ENCODE results near the gene HHATL.

Gene HHATL

DNA sequence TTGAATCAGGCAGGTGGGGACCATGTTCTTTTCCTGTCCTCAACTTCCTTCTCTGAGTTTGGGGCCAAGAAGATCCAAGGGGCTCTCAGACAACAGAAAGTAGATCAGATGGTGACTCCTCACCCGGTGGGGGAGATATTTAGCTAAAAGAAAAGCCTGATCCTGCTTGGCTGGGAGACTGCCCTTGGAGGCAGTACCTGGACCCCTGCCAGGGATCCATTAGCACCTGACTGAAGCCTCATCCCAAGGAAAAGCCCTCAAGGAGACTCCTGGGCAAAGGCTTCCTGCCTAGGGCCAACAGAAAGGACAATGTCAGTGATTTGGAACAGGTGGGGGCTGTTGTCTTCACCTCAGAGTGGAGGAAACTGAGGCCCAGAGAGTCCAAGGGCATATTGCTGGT, 33.5 kb upstream of the HHATL start:
- no peaks in the 10 kb centered on the region for H3K9me2 ChIP-seq (ENCODE audit: low read depth, low read length)
- H3F3A ChIP-seq (ENCODE audit: insufficient read depth, low read length) = no peaks in the 10 kb centered on the region
- H3K36me3 ChIP-seq (ENCODE audit: insufficient read depth, low read length) = no peaks in the 10 kb centered on the region
- H3K4me3 ChIP-seq (ENCODE audit: low read depth, low read length, poor library complexity, severe bottlenecking) = no peak overlapping the region
- H2AFZ ChIP-seq (ENCODE audit: low read length) = no peak overlapping the region
- no peaks in the 10 kb centered on the region for H3K4me1 ChIP-seq (ENCODE audit: insufficient read depth, low read length, severe bottlenecking)
- no peak overlapping the region for H3K9ac ChIP-seq (ENCODE audit: low read length)
- no peaks in the 10 kb centered on the region for H3K79me2 ChIP-seq (ENCODE audit: insufficient read depth, low read length)
- H3K9me3 ChIP-seq (ENCODE audit: low read length) = no peaks in the 10 kb centered on the region
- no peak overlapping the region for H3K4me2 ChIP-seq (ENCODE audit: low read length)
- no peaks in the 10 kb centered on the region for H4K20me1 ChIP-seq (ENCODE audit: insufficient read depth, low read length)
- H3K27me3 ChIP-seq (ENCODE audit: insufficient read depth, low read length) = no peaks in the 10 kb centered on the region
- H3K27ac ChIP-seq (ENCODE audit: low read depth, low read length, poor library complexity, severe bottlenecking) = no peak overlapping the region
- TF ChIP-seq EZH2 (IDR thresholded peaks at IDR 0.05; ENCODE audit: borderline replicate concordance, low read length) = no peak
- TF ChIP-seq, protein P1, sequence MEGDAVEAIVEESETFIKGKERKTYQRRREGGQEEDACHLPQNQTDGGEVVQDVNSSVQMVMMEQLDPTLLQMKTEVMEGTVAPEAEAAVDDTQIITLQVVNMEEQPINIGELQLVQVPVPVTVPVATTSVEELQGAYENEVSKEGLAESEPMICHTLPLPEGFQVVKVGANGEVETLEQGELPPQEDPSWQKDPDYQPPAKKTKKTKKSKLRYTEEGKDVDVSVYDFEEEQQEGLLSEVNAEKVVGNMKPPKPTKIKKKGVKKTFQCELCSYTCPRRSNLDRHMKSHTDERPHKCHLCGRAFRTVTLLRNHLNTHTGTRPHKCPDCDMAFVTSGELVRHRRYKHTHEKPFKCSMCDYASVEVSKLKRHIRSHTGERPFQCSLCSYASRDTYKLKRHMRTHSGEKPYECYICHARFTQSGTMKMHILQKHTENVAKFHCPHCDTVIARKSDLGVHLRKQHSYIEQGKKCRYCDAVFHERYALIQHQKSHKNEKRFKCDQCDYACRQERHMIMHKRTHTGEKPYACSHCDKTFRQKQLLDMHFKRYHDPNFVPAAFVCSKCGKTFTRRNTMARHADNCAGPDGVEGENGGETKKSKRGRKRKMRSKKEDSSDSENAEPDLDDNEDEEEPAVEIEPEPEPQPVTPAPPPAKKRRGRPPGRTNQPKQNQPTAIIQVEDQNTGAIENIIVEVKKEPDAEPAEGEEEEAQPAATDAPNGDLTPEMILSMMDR (IDR thresholded peaks at IDR 0.05; ENCODE audit: low read length) = no peak

DNA sequence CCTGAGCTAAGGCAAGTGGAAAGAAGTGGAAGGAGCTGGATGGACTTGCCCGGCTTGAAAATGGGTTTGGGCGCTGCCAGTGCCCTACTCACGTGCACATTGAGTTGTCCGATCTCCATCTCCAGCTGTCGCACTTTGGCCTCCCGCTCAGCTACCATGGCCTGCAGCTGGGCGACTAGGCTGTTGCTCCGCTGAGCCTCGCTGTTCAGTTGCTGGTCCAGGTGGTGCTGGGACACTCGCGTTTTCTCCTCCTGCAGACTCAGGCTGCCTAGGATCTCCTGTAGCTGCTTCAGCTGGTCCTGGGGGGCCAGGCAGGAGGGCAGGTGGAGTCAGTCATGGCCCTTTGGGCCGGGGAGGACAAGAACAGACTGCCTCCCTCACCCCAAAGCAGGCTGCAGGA, 33.0 kb upstream of the HHATL start:
- Histone ChIP-seq H3K36me3 (ENCODE audit: insufficient read depth, low read length) (no peaks in the 10 kb centered on the region), H3K9me2 (ENCODE audit: low read depth, low read length) (no peaks in the 10 kb centered on the region), H3K4me2 (ENCODE audit: low read length) (no peak overlapping the region), H4K20me1 (ENCODE audit: insufficient read depth, low read length) (no peaks in the 10 kb centered on the region), H3K4me1 (ENCODE audit: insufficient read depth, low read length, severe bottlenecking) (no peaks in the 10 kb centered on the region), H2AFZ (ENCODE audit: low read length) (no peak overlapping the region), H3K27ac (ENCODE audit: low read depth, low read length, poor library complexity, severe bottlenecking) (no peak overlapping the region), H3K9me3 (ENCODE audit: low read length) (no peaks in the 10 kb centered on the region), H3K27me3 (ENCODE audit: insufficient read depth, low read length) (no peaks in the 10 kb centered on the region), H3F3A (ENCODE audit: insufficient read depth, low read length) (no peaks in the 10 kb centered on the region), H3K4me3 (ENCODE audit: low read depth, low read length, poor library complexity, severe bottlenecking) (no peak overlapping the region), H3K79me2 (ENCODE audit: insufficient read depth, low read length) (no peaks in the 10 kb centered on the region), H3K9ac (ENCODE audit: low read length) (no peak overlapping the region)
- TF ChIP-seq, protein P1 (IDR thresholded peaks at IDR 0.05; ENCODE audit: low read length) = no peak
- TF ChIP-seq EZH2 (IDR thresholded peaks at IDR 0.05; ENCODE audit: borderline replicate concordance, low read length) = no peak

DNA sequence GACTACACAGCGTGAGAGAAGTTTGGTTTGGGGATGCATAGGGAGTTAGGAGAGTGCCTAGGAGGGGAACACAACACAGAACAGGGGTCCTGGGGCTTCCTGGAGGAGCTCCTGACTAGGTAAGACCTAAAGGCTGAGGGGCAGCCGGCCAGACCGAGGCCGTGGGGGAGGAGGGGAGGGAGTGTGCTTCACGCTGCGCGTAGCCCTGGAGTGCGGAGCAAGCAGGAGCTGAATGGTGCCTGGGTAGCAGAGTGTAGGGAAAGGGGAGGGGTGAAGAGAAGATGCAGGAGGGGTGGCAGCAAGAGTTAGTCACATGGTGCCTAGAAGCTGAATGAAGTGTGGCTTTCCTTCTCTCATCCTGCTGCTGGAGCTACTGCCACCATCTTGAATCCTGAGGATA, 32.4 kb upstream of the HHATL start:
- Histone ChIP-seq H3K27ac (ENCODE audit: low read depth, low read length, poor library complexity, severe bottlenecking) (no peak overlapping the region), H3K36me3 (ENCODE audit: insufficient read depth, low read length) (no peaks in the 10 kb centered on the region), H3K4me1 (ENCODE audit: insufficient read depth, low read length, severe bottlenecking) (no peaks in the 10 kb centered on the region), H3F3A (ENCODE audit: insufficient read depth, low read length) (no peaks in the 10 kb centered on the region), H3K9ac (ENCODE audit: low read length) (no peak overlapping the region), H3K9me3 (ENCODE audit: low read length) (no peaks in the 10 kb centered on the region), H3K4me3 (ENCODE audit: low read depth, low read length, poor library complexity, severe bottlenecking) (no peak overlapping the region), H3K9me2 (ENCODE audit: low read depth, low read length) (no peaks in the 10 kb centered on the region), H3K27me3 (ENCODE audit: insufficient read depth, low read length) (no peaks in the 10 kb centered on the region), H3K4me2 (ENCODE audit: low read length) (no peak overlapping the region), H3K79me2 (ENCODE audit: insufficient read depth, low read length) (no peaks in the 10 kb centered on the region), H4K20me1 (ENCODE audit: insufficient read depth, low read length) (no peaks in the 10 kb centered on the region), H2AFZ (ENCODE audit: low read length) (no peak overlapping the region)
- TF ChIP-seq EZH2 (IDR thresholded peaks at IDR 0.05; ENCODE audit: borderline replicate concordance, low read length) = no peak

DNA sequence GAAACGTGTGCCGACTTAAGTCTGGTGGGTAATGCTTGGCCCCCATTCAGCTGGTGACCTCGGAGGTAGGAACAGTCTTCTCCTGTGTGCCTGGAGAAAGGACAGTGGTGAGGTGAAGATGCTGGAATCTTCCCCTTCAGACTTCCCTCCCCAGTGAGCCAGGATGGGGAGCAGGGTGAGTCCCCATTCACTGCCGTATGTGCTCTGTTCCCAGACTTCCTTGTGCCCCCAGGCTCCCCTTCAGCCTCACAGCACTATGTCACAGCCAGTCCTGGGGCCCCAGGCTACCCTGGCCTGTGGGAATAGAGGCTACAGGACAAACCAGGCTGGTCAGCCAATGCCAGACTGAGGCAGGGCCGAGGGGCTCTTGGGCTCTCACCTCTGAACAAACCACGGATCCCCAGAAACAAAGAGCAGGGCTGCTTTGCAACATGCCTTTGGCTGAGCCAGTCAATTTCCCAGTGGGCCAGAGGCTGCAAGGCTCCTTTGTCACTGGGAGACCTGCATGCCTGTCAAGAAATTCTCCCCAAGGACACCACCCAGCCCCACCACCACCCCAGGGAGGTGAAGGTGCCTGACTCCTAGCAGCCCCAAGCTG, 31.8 kb upstream of the HHATL start:
- no peak overlapping the region for H3K9ac ChIP-seq (ENCODE audit: low read length)
- no peak overlapping the region for H3K4me2 ChIP-seq (ENCODE audit: low read length)
- no peak overlapping the region for H2AFZ ChIP-seq (ENCODE audit: low read length)
- no peaks in the 10 kb centered on the region for H3K79me2 ChIP-seq (ENCODE audit: insufficient read depth, low read length)
- no peaks in the 10 kb centered on the region for H3K9me2 ChIP-seq (ENCODE audit: low read depth, low read length)
- no peaks in the 10 kb centered on the region for H3K36me3 ChIP-seq (ENCODE audit: insufficient read depth, low read length)
- H4K20me1 ChIP-seq (ENCODE audit: insufficient read depth, low read length) = no peaks in the 10 kb centered on the region
- H3F3A ChIP-seq (ENCODE audit: insufficient read depth, low read length) = no peaks in the 10 kb centered on the region
- no peak overlapping the region for H3K27ac ChIP-seq (ENCODE audit: low read depth, low read length, poor library complexity, severe bottlenecking)
- no peaks in the 10 kb centered on the region for H3K27me3 ChIP-seq (ENCODE audit: insufficient read depth, low read length)
- TF ChIP-seq, protein P1 (IDR thresholded peaks at IDR 0.05; ENCODE audit: low read length) = no peak
- TF ChIP-seq EZH2 (IDR thresholded peaks at IDR 0.05; ENCODE audit: borderline replicate concordance, low read length) = no peak
- no peak overlapping the region for H3K4me3 ChIP-seq (ENCODE audit: low read depth, low read length, poor library complexity, severe bottlenecking)
- no peaks in the 10 kb centered on the region for H3K4me1 ChIP-seq (ENCODE audit: insufficient read depth, low read length, severe bottlenecking)
- H3K9me3 ChIP-seq (ENCODE audit: low read length) = no peaks in the 10 kb centered on the region
